ENCODE results near the gene PAX5. TPM values are rescaled to one million over a fixed set of nuclear protein-coding genes. Genes with fewer than 3 reads are reported as not detected.

The PAX5 gene
- total and polyA plus RNA-seq, 3 donors from 2014 or later: 0.79 to 1.9 (median 1.3) TPM

- Histone ChIP-seq H3K27me3 (no peaks in the 10 kb centered on the region), H3K4me3 (no peak overlapping the region), H3K27ac (no peak overlapping the region), H3K4me1 (no peaks in the 10 kb centered on the region), H3K36me3 (ENCODE audit: low read depth, missing control alignments) (no peaks in the 10 kb centered on the region), H3K9me3 (no peaks in the 10 kb centered on the region)
- 88 to 91% methylated on average over 7 of the region's 7 CpGs for WGBS, 2 donors
- no peak for TF ChIP-seq POLR2A (IDR thresholded peaks at IDR 0.05)
- TF ChIP-seq, protein P1, sequence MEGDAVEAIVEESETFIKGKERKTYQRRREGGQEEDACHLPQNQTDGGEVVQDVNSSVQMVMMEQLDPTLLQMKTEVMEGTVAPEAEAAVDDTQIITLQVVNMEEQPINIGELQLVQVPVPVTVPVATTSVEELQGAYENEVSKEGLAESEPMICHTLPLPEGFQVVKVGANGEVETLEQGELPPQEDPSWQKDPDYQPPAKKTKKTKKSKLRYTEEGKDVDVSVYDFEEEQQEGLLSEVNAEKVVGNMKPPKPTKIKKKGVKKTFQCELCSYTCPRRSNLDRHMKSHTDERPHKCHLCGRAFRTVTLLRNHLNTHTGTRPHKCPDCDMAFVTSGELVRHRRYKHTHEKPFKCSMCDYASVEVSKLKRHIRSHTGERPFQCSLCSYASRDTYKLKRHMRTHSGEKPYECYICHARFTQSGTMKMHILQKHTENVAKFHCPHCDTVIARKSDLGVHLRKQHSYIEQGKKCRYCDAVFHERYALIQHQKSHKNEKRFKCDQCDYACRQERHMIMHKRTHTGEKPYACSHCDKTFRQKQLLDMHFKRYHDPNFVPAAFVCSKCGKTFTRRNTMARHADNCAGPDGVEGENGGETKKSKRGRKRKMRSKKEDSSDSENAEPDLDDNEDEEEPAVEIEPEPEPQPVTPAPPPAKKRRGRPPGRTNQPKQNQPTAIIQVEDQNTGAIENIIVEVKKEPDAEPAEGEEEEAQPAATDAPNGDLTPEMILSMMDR (IDR thresholded peaks at IDR 0.05): no peak
- no peak for DNase-seq
- intact Hi-C loops (cut with DNase I; ENCODE audit: low total_unique reads): no loop called here
These were observed 132.5 kb downstream of the PAX5 start for GRCh38 chr9:36901528-36901927.

GRCh38 chr9:36900856-36901220 is 133.2 kb downstream of the PAX5 start:
- H3K27me3 ChIP-seq: no peaks in the 10 kb centered on the region
- H3K27ac ChIP-seq: no peak overlapping the region
- WGBS, 2 donors: 87 to 95% methylated on average over 6 of the region's 6 CpGs
- no peaks in the 10 kb centered on the region for H3K9me3 ChIP-seq
- intact Hi-C loops (cut with DNase I; ENCODE audit: low total_unique reads): no loop called here
- TF ChIP-seq, protein P1 (IDR thresholded peaks at IDR 0.05): no peak
- no peak for TF ChIP-seq POLR2A (IDR thresholded peaks at IDR 0.05)
- no peaks in the 10 kb centered on the region for H3K4me1 ChIP-seq
- no peaks in the 10 kb centered on the region for H3K36me3 ChIP-seq (ENCODE audit: low read depth, missing control alignments)
- no peak overlapping the region for H3K4me3 ChIP-seq
- DNase-seq: no peak

DNA sequence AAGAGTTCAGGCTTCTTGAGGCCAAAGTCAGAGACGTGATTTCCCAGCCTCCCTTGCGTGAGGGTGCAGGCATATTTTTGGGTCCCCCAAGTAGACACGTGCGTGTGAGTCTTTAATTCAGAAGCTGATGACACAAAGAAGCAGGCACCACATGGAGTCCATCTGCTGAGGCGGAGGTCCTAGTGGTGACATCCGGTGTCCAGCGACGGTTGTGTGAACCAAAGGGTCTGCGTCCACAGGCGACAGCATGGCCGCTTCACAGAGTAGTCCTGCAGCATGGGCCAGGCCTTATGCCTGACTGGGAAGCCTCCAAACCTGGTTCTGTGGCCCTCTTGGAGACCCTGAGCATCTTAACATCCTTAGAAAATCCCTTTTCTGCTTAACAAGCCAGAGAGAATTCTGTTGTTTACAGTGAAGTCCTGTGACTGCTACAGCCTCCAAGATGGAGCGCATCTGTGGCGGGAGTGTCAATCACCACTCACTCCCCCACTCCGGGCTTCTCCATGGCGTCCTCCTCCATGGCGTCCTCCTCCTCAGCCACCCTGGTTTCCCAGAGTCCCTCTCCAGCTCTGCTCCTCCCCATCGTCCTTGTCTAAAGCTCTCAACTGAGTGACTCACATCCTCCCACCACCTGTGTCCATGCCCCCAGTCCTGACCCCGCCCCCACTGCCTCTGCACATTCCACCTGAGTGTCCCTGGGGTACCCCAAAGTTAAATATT is 133.8 kb downstream of the PAX5 start:
- H3K4me3 ChIP-seq: no peak overlapping the region
- no peaks in the 10 kb centered on the region for H3K36me3 ChIP-seq (ENCODE audit: low read depth, missing control alignments)
- no peaks in the 10 kb centered on the region for H3K4me1 ChIP-seq
- no peak for DNase-seq
- no peak overlapping the region for H3K27ac ChIP-seq
- no peaks in the 10 kb centered on the region for H3K27me3 ChIP-seq
- intact Hi-C loops (cut with DNase I; ENCODE audit: low total_unique reads): no loop called here
- TF ChIP-seq POLR2A (IDR thresholded peaks at IDR 0.05): no peak
- TF ChIP-seq, protein P1 (IDR thresholded peaks at IDR 0.05): no peak
- H3K9me3 ChIP-seq: no peaks in the 10 kb centered on the region
- 76 to 80% methylated on average over 18 of the region's 18 CpGs for WGBS, 2 donors

DNA sequence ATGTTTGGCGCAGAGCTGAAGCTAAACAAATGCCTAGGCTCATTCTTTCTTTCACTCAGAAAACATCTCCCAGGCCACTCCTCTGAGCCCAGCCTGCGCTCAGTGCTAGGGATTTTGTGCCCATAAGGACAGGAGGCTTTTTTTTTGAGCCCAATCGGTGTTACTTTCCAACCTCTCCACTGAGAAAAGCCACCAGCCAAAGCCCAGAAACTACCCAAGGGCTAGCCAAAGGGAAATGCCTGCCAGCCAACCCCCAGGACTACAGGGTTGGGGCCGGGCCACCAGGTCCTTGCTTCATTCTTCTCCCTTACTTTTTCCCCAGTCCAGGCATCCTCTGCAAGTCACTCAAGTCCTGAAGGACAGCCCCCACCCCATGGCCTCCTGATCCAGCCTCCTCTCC is 134.7 kb downstream of the PAX5 start:
- Histone ChIP-seq H3K36me3 (ENCODE audit: low read depth, missing control alignments) (no peaks in the 10 kb centered on the region), H3K9me3 (no peaks in the 10 kb centered on the region), H3K27ac (no peak overlapping the region), H3K27me3 (no peaks in the 10 kb centered on the region), H3K4me1 (no peaks in the 10 kb centered on the region), H3K4me3 (no peak overlapping the region)
- intact Hi-C loops (cut with DNase I; ENCODE audit: low total_unique reads): no loop called here
- TF ChIP-seq, protein P1 (IDR thresholded peaks at IDR 0.05): no peak
- TF ChIP-seq POLR2A (IDR thresholded peaks at IDR 0.05): no peak
- 91 to 94% methylated on average over 4 of the region's 4 CpGs for WGBS, 2 donors
- no peak for DNase-seq

DNA sequence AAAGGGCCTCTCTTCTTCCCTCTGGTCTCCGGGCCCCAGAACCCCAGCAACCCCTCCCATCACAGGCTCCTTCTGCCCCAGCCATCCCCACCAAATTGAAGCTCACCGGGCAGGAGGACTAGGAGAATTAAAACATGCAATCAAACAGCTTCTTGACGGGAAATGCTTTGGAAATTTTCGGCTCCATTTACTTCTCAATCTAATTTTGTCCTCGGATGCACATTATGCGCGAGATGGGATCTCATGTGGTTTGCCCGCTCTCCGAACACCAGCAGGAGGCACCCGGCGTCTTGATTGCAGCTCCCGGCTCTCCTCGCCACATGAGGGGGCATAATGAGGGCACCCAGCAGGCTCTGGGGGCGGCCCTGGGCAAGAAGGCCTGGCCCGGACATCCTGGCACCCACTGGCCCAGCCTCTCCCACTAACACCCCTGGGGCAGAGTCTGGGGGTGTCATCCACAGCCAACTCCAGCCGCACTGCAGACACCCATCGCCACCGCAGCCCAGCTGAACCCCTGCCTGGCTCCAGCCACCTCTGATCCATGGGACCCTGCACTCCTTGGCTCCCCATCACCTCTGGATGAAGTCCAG is 135.5 kb downstream of the PAX5 start:
- H3K4me3 ChIP-seq: no peak overlapping the region
- H3K36me3 ChIP-seq (ENCODE audit: low read depth, missing control alignments): no peaks in the 10 kb centered on the region
- intact Hi-C loops (cut with DNase I; ENCODE audit: low total_unique reads): no loop called here
- H3K4me1 ChIP-seq: no peaks in the 10 kb centered on the region
- no peak overlapping the region for H3K27ac ChIP-seq
- WGBS, 2 donors: 91 to 92% methylated on average over 18 of the region's 18 CpGs
- H3K9me3 ChIP-seq: no peaks in the 10 kb centered on the region
- no peak for DNase-seq
- TF ChIP-seq POLR2A (IDR thresholded peaks at IDR 0.05): no peak
- TF ChIP-seq, protein P1 (IDR thresholded peaks at IDR 0.05): no peak
- no peaks in the 10 kb centered on the region for H3K27me3 ChIP-seq
